Activated T-helper 9 cell treated with anti-CD3 and anti-CD28 coated beads, Interleukin-2, amount 50 U/mL, for 16 hours (primary cell): Measurements from ENCODE around the gene MVB12B.

Experiments used
- DNase-seq: peaks from one replicate; pipeline ENCODE4 v3.0.0-alpha.2; 2020; ENCODE audit warnings: low read depth

The MVB12B gene

DNA sequence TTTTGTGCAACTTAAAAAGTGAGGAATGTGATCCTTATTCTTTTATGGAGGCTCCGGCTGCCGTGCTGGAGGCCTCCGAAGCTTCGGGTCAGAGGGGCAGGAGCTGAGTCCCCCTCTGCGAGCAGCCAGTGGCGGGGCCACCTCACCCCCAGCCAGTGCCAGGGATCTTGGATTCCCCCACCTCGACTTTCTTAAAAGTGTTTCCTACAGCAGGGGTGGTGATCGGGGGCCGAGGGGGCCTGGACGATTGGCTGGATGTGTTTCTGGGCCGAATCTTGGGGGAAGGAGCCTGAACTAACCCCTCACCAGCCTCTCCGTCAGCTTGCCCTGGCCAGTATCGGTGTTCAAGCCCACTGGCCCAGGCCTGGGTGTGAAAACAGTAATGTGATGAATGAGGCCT is 194.9 kb downstream of the MVB12B start:
- DNase-seq: no peak

DNA sequence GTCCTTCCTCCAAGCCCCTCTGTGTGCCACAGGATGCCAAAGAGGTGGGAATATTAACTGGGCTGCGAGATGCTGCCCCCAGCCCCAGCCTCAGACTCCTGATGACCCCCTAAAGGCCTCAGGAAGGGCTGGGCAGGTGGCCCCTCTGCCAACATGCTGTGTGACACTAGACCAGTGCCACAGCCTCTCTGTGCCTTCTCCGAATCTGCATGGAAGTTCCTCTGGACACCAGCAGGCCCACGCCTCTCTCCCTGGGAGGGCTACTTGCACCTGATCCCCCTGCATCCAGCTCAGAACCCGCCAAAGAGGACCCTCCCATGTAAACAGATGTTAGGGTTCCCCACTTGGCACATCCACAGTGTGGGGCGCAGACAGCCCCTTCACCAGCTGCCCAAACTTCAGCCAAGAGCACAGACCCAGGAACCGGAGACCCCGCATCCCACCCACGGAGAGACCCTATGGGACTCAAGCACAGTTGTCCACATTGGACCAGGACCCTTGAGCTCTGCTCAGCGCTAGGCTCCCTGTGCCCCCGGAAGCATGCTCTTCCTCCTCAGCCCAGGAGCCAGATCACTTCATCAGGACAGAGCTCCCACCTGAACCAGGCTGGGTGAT is 195.5 kb downstream of the MVB12B start:
- no peak for DNase-seq

DNA sequence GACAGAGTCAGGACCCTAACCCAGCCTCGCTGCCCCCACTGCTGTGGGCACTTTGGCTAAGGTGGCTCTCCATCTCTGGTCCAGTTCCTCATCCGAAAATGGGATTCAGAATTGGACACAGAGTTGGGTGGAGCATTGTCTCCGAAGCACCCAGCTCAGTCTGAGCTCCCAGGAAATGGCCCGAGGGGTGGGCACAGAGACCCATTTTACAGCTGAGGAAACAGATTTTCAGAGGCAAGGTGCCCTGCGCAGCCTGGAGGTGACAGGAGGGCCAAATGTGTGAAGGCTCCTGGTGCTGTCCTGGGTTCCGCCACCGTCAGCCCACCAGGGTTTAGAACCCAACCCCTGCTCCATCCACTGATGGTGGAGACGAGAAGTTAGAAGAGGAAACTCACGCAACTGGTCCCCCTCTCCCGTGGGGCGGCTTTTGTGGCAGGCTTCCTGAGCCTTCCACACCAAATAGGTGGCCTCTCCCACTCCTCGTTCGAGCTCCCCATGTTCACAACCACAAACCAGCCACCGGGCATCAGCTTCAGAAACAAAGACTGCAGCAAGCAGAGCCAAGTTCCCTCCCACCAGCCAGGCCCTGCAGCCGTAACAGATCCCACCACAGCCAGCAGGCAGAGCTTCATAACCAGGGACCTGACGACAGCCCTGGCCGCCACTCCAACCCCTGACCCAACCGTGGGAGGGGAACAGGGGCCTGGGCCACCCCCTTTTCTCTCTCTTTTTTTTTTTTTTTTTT is 196.2 kb downstream of the MVB12B start:
- no peak for DNase-seq

DNA sequence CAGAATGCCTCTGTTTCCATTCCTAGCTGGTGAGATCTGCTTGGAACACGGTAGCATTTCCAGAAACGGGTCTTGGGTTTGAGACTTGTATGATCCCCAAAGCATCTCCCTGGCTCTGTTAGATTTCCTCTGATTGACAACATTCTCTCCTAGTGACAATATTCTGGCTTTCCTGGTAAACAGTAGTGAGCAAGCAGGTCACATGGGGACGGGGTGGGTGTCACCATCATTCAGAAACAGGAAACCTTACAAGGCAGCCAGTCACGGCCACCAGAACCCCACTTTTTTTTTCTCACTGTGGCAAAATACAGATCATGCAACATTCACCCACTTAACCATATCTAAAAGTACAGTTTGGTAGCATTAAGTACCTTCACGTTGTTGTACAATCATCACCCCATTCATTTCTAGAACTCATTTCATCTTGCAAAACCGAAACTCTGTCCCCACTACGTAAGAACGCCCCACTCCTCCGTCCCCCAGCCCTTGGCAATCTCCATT is 197.0 kb downstream of the MVB12B start:
- DNase-seq: peak; percentile 28

GRCh38 chr9:126524353-126525077 is 197.9 kb downstream of the MVB12B start:
- DNase-seq: no peak

- DNase-seq: no peak
These were observed 199.8 kb downstream of the MVB12B start for GRCh38 chr9:126526218-126527108.

- no peak for DNase-seq
These were observed 200.6 kb downstream of the MVB12B start for GRCh38 chr9:126527109-126527825.

- no peak for DNase-seq
These were observed 201.5 kb downstream of the MVB12B start for GRCh38 chr9:126528111-126528510.

- DNase-seq: no peak
These were observed 202.3 kb downstream of the MVB12B start for GRCh38 chr9:126528915-126529314.

GRCh38 chr9:126531035-126531571 is 204.5 kb downstream of the MVB12B start:
- no peak for DNase-seq

- DNase-seq: no peak
These were observed 205.0 kb downstream of the MVB12B start for GRCh38 chr9:126531591-126531990.

DNA sequence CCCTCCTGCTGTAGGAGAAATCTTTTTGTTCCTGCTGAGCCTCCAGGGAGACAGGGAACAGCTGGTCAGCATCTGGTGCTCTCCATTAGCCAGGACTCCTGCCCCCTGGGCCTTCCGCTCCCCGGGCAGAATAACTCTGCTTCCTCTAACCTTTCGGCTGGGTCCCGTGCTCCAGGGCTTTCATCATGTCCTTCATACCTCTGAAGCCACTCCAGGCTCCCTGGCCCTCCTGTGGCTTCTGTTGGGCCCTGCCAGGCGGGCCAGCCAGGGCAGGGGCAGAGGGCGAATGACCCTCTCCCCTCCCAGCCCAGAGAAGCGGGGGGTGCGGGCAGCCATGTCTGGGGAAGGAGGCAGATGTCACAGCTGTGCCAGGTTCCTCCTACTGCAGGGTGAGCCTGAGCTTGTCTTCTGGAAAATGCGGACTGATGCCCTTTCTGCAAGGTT is 205.4 kb downstream of the MVB12B start:
- no peak for DNase-seq

DNA sequence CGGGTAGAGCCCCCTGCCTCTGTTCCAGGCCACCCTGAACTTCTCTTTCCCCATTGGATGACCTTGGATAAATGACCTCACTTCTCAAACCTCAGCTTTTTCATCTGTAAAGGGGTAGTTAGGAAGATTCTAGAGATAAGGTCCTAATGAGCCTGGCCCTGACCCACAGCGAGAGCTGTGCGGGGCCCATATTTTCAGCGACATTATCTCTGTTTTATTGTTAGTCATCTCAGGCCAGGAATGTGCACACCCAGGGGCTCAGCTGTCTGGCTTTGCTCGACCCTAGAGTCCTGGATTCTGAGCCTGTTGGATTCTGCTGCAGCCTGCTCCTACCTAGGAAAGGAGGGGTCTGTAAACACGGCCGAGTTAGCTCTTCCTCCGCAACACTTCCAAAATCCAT is 205.9 kb downstream of the MVB12B start:
- no peak for DNase-seq

DNA sequence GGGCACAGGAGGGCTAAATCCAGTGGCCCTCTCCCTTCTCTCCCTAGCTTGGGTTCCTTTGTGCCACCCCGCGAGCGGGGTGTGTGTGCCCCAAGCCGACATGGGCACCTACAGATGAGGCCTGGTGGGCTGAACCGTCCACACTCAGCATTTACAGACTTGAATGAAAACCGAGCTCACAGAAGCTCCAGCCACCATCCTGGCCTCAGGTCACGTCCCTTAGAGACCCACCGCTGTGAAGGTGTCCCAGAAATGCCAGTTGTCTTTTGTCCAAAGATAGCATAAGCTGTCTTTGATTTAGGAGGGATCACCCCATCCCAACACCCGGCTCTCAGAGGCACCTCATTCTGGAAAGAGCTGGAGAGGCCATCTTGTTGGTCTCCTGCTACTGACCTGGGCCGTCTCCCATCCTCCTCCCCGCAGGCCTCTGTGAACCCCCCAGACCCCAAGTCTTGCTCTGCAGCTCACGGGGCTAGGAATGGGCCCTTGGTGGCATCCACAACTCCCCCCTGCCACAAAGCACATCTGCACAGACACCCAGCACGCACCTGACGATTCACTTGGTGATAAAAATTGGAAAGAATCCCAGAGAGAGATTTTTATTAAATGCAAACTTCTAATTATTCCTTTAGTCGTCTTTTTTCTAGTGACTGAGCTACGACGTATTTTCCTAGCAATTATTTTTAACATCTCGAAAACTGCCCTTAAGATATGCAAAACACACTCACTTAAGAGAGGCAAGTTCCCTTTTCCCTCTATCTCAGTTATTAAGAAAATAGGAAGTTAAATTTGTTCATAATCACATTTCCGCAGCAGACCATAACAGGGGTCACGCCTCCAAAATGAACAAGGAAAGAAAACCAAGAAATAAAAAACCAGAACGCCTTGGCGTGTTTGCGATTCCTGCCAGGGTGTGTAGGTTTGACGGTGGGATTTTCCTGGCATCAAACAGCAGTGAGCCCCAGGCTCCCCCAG is 206.6 kb downstream of the MVB12B start:
- no peak for DNase-seq

DNA sequence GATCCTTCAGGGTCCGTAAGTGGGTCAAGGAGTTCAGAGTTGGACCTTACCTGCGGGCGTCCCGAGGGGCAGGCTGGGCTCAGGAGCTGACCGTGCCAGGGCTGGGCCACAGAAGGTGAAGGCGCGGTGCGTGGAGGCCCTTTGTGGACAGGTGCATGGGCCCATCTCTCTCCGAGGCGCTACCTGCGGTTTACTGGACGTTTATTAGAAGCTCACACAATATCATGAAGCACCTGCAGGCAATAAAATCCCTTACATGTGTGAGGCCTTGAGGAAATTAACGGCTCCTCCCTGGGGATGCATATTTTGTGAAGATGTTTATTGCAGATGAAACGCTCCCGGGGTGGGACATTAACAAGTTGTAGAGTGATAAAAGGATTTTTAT is 207.3 kb downstream of the MVB12B start:
- DNase-seq: no peak

GRCh38 chr9:126534431-126535186 is 208.0 kb downstream of the MVB12B start:
- no peak for DNase-seq

GRCh38 chr9:126536131-126536530 is 209.5 kb downstream of the MVB12B start:
- no peak for DNase-seq

DNA sequence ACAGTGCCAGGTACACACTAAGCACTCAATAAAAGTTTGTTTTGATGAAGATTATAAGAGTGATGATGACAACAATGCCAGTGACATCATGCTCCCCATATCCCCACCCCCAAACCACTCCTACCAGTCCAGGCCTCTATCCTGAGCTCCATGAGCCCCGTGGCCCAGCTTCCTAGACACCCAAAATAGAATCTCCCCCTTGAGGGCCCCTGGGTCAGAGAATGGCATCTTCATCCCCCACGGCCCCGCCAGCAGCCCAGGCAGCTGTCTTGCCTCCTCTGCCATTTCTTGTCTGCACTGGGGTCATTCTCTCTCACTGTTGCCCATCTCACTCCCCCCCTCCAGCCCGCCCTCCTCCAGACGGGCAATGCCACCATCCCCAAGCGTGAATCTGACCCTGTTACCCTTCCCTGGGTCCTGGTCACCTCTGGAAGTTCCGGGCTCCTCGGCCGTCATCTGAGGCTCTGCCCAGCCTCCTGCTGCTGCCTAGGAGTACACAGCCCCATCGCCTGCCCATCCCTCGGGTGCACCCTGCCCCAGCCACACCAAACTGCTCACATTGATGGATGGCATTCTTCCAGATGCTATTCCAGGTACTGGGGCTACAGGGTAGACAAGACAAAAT is 210.3 kb downstream of the MVB12B start:
- no peak for DNase-seq

GRCh38 chr9:126538550-126538949 is 211.9 kb downstream of the MVB12B start:
- DNase-seq: no peak
